Measurements from ENCODE around the gene RCOR1. TPM values are rescaled to one million over a fixed set of nuclear protein-coding genes. Genes with fewer than 3 reads are reported as not detected.

Gene RCOR1
- total RNA-seq, 1 experiment from 2014 or later, result 34.1 TPM

DNA sequence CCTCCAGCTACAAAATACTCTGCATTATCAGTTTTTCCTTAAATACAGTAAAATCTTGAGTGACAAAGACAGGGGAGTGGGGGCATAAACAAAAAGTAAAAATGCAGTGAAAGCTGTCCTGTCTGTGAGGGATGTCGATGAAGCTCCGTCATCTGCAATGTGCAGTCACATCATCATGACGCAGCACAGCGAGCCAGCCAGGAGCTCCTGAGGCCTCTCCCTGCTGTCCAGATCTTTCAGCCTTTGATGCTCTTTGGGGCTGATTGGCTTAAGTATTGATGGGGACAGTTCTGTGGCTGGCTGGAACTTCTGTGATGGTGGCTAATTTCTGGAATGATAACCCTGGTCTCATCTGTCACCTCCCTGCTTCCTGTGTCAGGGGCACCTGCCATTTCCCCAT, 130.2 kb downstream of the RCOR1 start:
- no peak overlapping the region for H4K91ac ChIP-seq (ENCODE audit: insufficient read length, low read depth, low read length)
- H4K5ac ChIP-seq (ENCODE audit: insufficient read length, low read depth, low read length), result no peak overlapping the region
- H3K14ac ChIP-seq (ENCODE audit: insufficient read depth, low read length), result no peak overlapping the region
- Mint-ChIP-seq H3K9me3 (no peaks in the 10 kb centered on the region), H3K4me3 (no peak overlapping the region), H3K4me1 (peaks cover 10 to 12% of the 10 kb centered on the region in 2 experiments), H3K36me3 (ENCODE audit: insufficient read depth in 1 of 3, low read depth in 3 of 3) (peaks cover 23 to 88% (median 77%) of the 10 kb centered on the region in 3 experiments; a peak in 6 of 7 replicates), H3K27me3 (ENCODE audit: low read depth) (no peaks in the 10 kb centered on the region), H3K27ac (0 out of 7 replicates have a peak overlapping the region, but pooled peaks of 2 of the 3 experiments have one; percentile 36 to 49)
- H2BK15ac ChIP-seq (ENCODE audit: low read depth, low read length), result no peak overlapping the region
- H3K27me3 ChIP-seq (ENCODE audit: insufficient read depth, low read length), result no peaks in the 10 kb centered on the region
- no peak overlapping the region for H2BK120ac ChIP-seq (ENCODE audit: low read depth, low read length, poor library complexity, severe bottlenecking)
- no peak overlapping the region for H4K8ac ChIP-seq (replicated peaks; ENCODE audit: insufficient read length, low read depth, low read length)
- H3K18ac ChIP-seq (ENCODE audit: insufficient read length, low read depth, low read length), result no peak overlapping the region
- no peaks in the 10 kb centered on the region for H4K20me1 ChIP-seq (ENCODE audit: control insufficient read depth, insufficient read depth, insufficient read length)
- H3K79me2 ChIP-seq (ENCODE audit: insufficient read depth, low read length), result no peaks in the 10 kb centered on the region
- DNase-seq, result no peak
- no peak overlapping the region for H3K4ac ChIP-seq (ENCODE audit: low read depth, low read length)
- no CpG with 5 or more reads among the region's 4 CpGs for WGBS (ENCODE audit: extremely low coverage, insufficient read length, low lambda C conversion rate)
- H2BK5ac ChIP-seq (ENCODE audit: insufficient read length, low read length), result no peak overlapping the region
- no peak overlapping the region for H2BK20ac ChIP-seq (ENCODE audit: low read depth, low read length, poor library complexity, severe bottlenecking)
- no peak overlapping the region for H2AFZ ChIP-seq (ENCODE audit: low read length)
- H2AK5ac ChIP-seq (ENCODE audit: insufficient read length, low read length), result no peak overlapping the region
- TF ChIP-seq, protein P1, sequence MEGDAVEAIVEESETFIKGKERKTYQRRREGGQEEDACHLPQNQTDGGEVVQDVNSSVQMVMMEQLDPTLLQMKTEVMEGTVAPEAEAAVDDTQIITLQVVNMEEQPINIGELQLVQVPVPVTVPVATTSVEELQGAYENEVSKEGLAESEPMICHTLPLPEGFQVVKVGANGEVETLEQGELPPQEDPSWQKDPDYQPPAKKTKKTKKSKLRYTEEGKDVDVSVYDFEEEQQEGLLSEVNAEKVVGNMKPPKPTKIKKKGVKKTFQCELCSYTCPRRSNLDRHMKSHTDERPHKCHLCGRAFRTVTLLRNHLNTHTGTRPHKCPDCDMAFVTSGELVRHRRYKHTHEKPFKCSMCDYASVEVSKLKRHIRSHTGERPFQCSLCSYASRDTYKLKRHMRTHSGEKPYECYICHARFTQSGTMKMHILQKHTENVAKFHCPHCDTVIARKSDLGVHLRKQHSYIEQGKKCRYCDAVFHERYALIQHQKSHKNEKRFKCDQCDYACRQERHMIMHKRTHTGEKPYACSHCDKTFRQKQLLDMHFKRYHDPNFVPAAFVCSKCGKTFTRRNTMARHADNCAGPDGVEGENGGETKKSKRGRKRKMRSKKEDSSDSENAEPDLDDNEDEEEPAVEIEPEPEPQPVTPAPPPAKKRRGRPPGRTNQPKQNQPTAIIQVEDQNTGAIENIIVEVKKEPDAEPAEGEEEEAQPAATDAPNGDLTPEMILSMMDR (conservative IDR thresholded peaks at IDR 0.05), result no peak
- no peaks in the 10 kb centered on the region for H3K23me2 ChIP-seq (ENCODE audit: insufficient read length, low read depth, low read length, poor library complexity, severe bottlenecking)
- H3K9me3 ChIP-seq (ENCODE audit: control insufficient read depth, low read depth, low read length), result no peaks in the 10 kb centered on the region
- H3K9ac ChIP-seq (ENCODE audit: extremely low read depth, insufficient read length, low read length), result no peak overlapping the region
- H3K27ac ChIP-seq (ENCODE audit: insufficient read length, low read depth, low read length), result no peak overlapping the region
- no peak overlapping the region for H3T11ph ChIP-seq (ENCODE audit: low read length)
- H3K4me1 ChIP-seq (ENCODE audit: insufficient read depth, low read length), result no peaks in the 10 kb centered on the region
- no peak overlapping the region for H3K4me2 ChIP-seq (ENCODE audit: insufficient read depth, insufficient read length, low read length)
- H3K56ac ChIP-seq (ENCODE audit: insufficient read length, low read depth, low read length), result no peak overlapping the region
- no peaks in the 10 kb centered on the region for H3K79me1 ChIP-seq (ENCODE audit: insufficient read depth, low read depth, low read length, poor library complexity, severe bottlenecking)
- H3K23ac ChIP-seq (ENCODE audit: insufficient read length, low read depth, low read length), result no peak overlapping the region
- no peak overlapping the region for H2BK12ac ChIP-seq (ENCODE audit: insufficient read length, low read depth, low read length)
